Vagina (tissue), 2 donors: Measurements from ENCODE around the gene GJB2. TPM values are rescaled to one million over a fixed set of nuclear protein-coding genes. Genes with fewer than 3 reads are reported as not detected.
A peak's percentile ranks its signal among the peaks of the same experiment; 100 is the strongest.
"Not testable (repeated sequence)": the region's sequence is repeated elsewhere in the genome, so short reads cannot be mapped to it uniquely, and the experiment has no call there.

Source experiments
- DNase-seq, 2 donors: peaks; one replicate each; pipeline ENCODE4 v3.0.0-alpha.2; 2017; ENCODE audit errors: extremely low spot score in 2 of 2
- H3K27ac ChIP-seq: fragments of 200-600 bp; sonication (generic); one replicate; pipeline ENCODE4 v1.5.1; 2019
- H3K27me3 ChIP-seq: fragments of 200-600 bp; sonication (generic); one replicate; pipeline ENCODE4 v1.5.1; 2019
- H3K36me3 ChIP-seq, 2 donors: fragments of 200-600 bp; sonication (generic); one replicate each; pipeline ENCODE4 v1.5.1; 2017 to 2019
- H3K4me1 ChIP-seq: fragments of 200-600 bp; sonication (generic); one replicate; pipeline ENCODE4 v1.5.1; 2019
- H3K4me3 ChIP-seq, 2 donors: fragments of 200-600 bp; sonication (generic); 1 replicate in 1 of 2; 2 replicates in 1 of 2; pipeline ENCODE4 v1.5.1; 2016 to 2019
- H3K9me3 ChIP-seq: fragments of 200-600 bp; sonication (generic); one replicate; pipeline ENCODE4 v1.5.1; 2019
- CTCF ChIP-seq, 3 experiments: fragments of 450-650 bp in 2 of 3; fragments of 200-600 bp in 1 of 3; sonication (generic) in 1 of 3; IDR thresholded peaks; one replicate each; pipeline ENCODE4 v1.5.1; 2017 to 2019; ENCODE audit warnings: antibody characterized with exemption in 3 of 3, mild to moderate bottlenecking in 2 of 3, moderate library complexity in 2 of 3
- POLR2A ChIP-seq, 2 donors: fragments of 450-650 bp; IDR thresholded peaks; one replicate each; pipeline ENCODE4 v1.6.1; 2017; ENCODE audit warnings: antibody characterized with exemption in 2 of 2, mild to moderate bottlenecking in 2 of 2, moderate library complexity in 2 of 2
- POLR2AphosphoS5 ChIP-seq, 2 donors: sonication (generic); formaldehyde crosslinking; IDR thresholded peaks; one replicate each; pipeline ENCODE4 v1.9.0; 2017; ENCODE audit warnings: antibody characterized with exemption in 2 of 2, mild to moderate bottlenecking in 2 of 2, low read depth in 1 of 2; ENCODE audit not compliant: insufficient read depth in 1 of 2
- intact Hi-C: fragments of 100-400 bp; cut with DNase I; formaldehyde crosslinking; loops from one replicate; pipeline ENCODE4 v1.15.1; 2023
- total RNA-seq: library from RNA; depleted of rRNA; stranded (reverse); fragments of >200 nt; gene quantifications from one replicate; pipeline ENCODE4 v1.2.3, GENCODE V29; 2016

The GJB2 gene
- total RNA-seq, 1 donor from 2014 or later: 217 TPM

GRCh38 chr13:20160306-20161274 is 32.1 kb downstream of the GJB2 start, which contains the start of gene GJA3:
TSS of gene GJA3 (minus strand) at chr13:20161052. CDS start at chr13:20143288, 17,764 bp downstream.
- H3K4me1 ChIP-seq: peaks cover 18% of the 10 kb centered on the region
- H3K27ac ChIP-seq: no peak within 1 kb of the TSS
- DNase-seq: peak in 1 of 2 donors; percentile 49
- peak within 1 kb of the TSS; percentile 40 to 48 for H3K4me3 ChIP-seq
- H3K27me3 ChIP-seq: no peaks in the 10 kb centered on the region
- H3K9me3 ChIP-seq: no peaks in the 10 kb centered on the region
- TF ChIP-seq CTCF (IDR thresholded peaks at IDR 0.05): no peak
- no peak for TF ChIP-seq POLR2AphosphoS5 (IDR thresholded peaks at IDR 0.05; ENCODE audit: insufficient read depth in 1 of 2, low read depth in 1 of 2)
- no peak for TF ChIP-seq POLR2A (IDR thresholded peaks at IDR 0.05)
- no peaks in the 10 kb centered on the region for H3K36me3 ChIP-seq
- intact Hi-C loops: no loop called here

GRCh38 chr13:20159646-20160305 is 33.0 kb downstream of the GJB2 start:
- H3K4me3 ChIP-seq: no peak overlapping the region
- H3K36me3 ChIP-seq: no peaks in the 10 kb centered on the region
- DNase-seq: no peak
- no peak overlapping the region for H3K27ac ChIP-seq
- intact Hi-C loops: no loop called here
- no peaks in the 10 kb centered on the region for H3K27me3 ChIP-seq
- peaks cover 18% of the 10 kb centered on the region for H3K4me1 ChIP-seq
- H3K9me3 ChIP-seq: no peaks in the 10 kb centered on the region
- TF ChIP-seq CTCF (IDR thresholded peaks at IDR 0.05) (no peak), POLR2A (IDR thresholded peaks at IDR 0.05) (no peak), POLR2AphosphoS5 (IDR thresholded peaks at IDR 0.05; ENCODE audit: insufficient read depth in 1 of 2, low read depth in 1 of 2) (no peak)

GRCh38 chr13:20157151-20157796 is 35.5 kb downstream of the GJB2 start:
- Histone ChIP-seq H3K9me3 (no peaks in the 10 kb centered on the region), H3K36me3 (no peaks in the 10 kb centered on the region), H3K27ac (no peak overlapping the region), H3K4me1 (peaks cover 18% of the 10 kb centered on the region), H3K4me3 (no peak overlapping the region), H3K27me3 (no peaks in the 10 kb centered on the region)
- no peak for DNase-seq
- intact Hi-C loops: no loop called here
- TF ChIP-seq POLR2A (IDR thresholded peaks at IDR 0.05): no peak
- no peak for TF ChIP-seq POLR2AphosphoS5 (IDR thresholded peaks at IDR 0.05; ENCODE audit: insufficient read depth in 1 of 2, low read depth in 1 of 2)
- no peak for TF ChIP-seq CTCF (IDR thresholded peaks at IDR 0.05)

GRCh38 chr13:20156702-20157101 is 36.0 kb downstream of the GJB2 start:
- TF ChIP-seq POLR2AphosphoS5 (IDR thresholded peaks at IDR 0.05; ENCODE audit: insufficient read depth in 1 of 2, low read depth in 1 of 2) (no peak), POLR2A (IDR thresholded peaks at IDR 0.05) (no peak), CTCF (IDR thresholded peaks at IDR 0.05) (no peak)
- no peak overlapping the region for H3K4me3 ChIP-seq
- H3K4me1 ChIP-seq: peaks cover 17% of the 10 kb centered on the region
- no peaks in the 10 kb centered on the region for H3K9me3 ChIP-seq
- DNase-seq: no peak
- H3K27me3 ChIP-seq: no peaks in the 10 kb centered on the region
- no peaks in the 10 kb centered on the region for H3K36me3 ChIP-seq
- intact Hi-C loops: no loop called here
- no peak overlapping the region for H3K27ac ChIP-seq

- H3K4me1 ChIP-seq, H3K27me3 ChIP-seq, DNase-seq, H3K9me3 ChIP-seq, H3K4me3 ChIP-seq, H3K36me3 ChIP-seq, intact Hi-C loops, H3K27ac ChIP-seq: not testable (repeated sequence)
Measured at GRCh38 chr13:20153290-20153689, 39.4 kb downstream of the GJB2 start.
